Panc1 (cell line): ENCODE data around the gene HTATIP2. TPM values are rescaled to one million over a fixed set of nuclear protein-coding genes. Genes with fewer than 3 reads are reported as not detected.

Source experiments
- ATAC-seq: fragments of 200-7000 bp; cut with Tn5 transposase; 2 replicates; pipeline ENCODE4 v1.9.1; 2020; ENCODE audit warnings: mild to moderate bottlenecking, moderate library complexity
- BruUV-seq: library from RNA; stranded (reverse); fragments of 400-500 nt; replicated peaks from 2 replicates; lab custom pipeline; 2021; lab: Mats Ljungman, UMichigan
- CTCF ChIA-PET: fragments of 300-600 bp; sonication (Branson Sonifier 250); formaldehyde crosslinking; loops from one replicate; lab custom pipeline; 2022; ENCODE audit warnings: antibody characterized with exemption; lab: Charles Lee
- POLR2A ChIA-PET: fragments of 300-600 bp; sonication (Branson Sonifier 250); formaldehyde crosslinking; loops from one replicate; lab custom pipeline; 2022; ENCODE audit warnings: antibody characterized with exemption; lab: Charles Lee
- DNase-seq: peaks from one replicate; pipeline ENCODE4 v3.0.0-alpha.2; 2010; ENCODE audit warnings: low read depth, low spot score
- H3K27ac ChIP-seq: 2 replicates; pipeline ENCODE4 v1.5.1; 2011; ENCODE audit warnings: mild to moderate bottlenecking, low read length, inconsistent platforms
- H3K27me3 ChIP-seq: fragments of 200-500 bp; sonication (Bioruptor generic); 2 replicates; pipeline ENCODE4 v1.6.0; 2014; ENCODE audit warnings: low read length, inconsistent platforms; ENCODE audit not compliant: control insufficient read depth, insufficient read depth
- H3K36me3 ChIP-seq: fragments of 200-500 bp; sonication (Bioruptor generic); 2 replicates; pipeline ENCODE4 v1.5.1; 2014; ENCODE audit warnings: inconsistent platforms, mild to moderate bottlenecking, low read length, moderate library complexity; ENCODE audit not compliant: control insufficient read depth, insufficient read depth
- H3K4me1 ChIP-seq: 2 replicates; pipeline ENCODE4 v1.5.1; 2011; ENCODE audit warnings: inconsistent platforms, mild to moderate bottlenecking, low read length, moderate library complexity; ENCODE audit not compliant: control insufficient read depth, insufficient read depth
- H3K4me3 ChIP-seq, 2 experiments: 2 replicates each; pipeline ENCODE4 v1.5.1; 2011 to 2012; ENCODE audit warnings: low read depth in 2 of 2, low read length in 2 of 2, mild to moderate bottlenecking in 2 of 2, inconsistent platforms in 1 of 2, moderate library complexity in 1 of 2
- H3K9me3 ChIP-seq: fragments of 200-500 bp; sonication (Bioruptor generic); 2 replicates; pipeline ENCODE4 v1.5.1; 2014; ENCODE audit warnings: low read depth, mild to moderate bottlenecking, inconsistent platforms, low read length, moderate library complexity; ENCODE audit not compliant: control insufficient read depth, insufficient read depth
- CTCF ChIP-seq: fragments of 450-650 bp; IDR thresholded peaks from 2 replicates; pipeline ENCODE4 v1.5.1; 2017; ENCODE audit warnings: mild to moderate bottlenecking
- POLR2AphosphoS5 ChIP-seq: IDR thresholded peaks from 2 replicates; pipeline ENCODE4 v1.6.1; 2012; ENCODE audit warnings: mild to moderate bottlenecking, low read depth, low read length, moderate library complexity
- SIN3A ChIP-seq: IDR thresholded peaks from 2 replicates; pipeline ENCODE4 v1.6.1; 2012; ENCODE audit warnings: low read depth, mild to moderate bottlenecking, low read length, moderate library complexity, borderline replicate concordance; ENCODE audit not compliant: insufficient read depth
- TCF7L2 ChIP-seq: IDR thresholded peaks from 2 replicates; pipeline ENCODE4 v1.6.1; 2011; ENCODE audit warnings: mild to moderate bottlenecking, low read depth, low read length, inconsistent platforms
- in situ Hi-C: cut with HindIII; loops from 2 replicates; pipeline ENCODE4 v1.10.0; 2016; ENCODE audit warnings: low sequenced_read_pairs, low pct_unique_long_range_greater_than_20kb
- intact Hi-C: fragments of 100-400 bp; cut with micrococcal nuclease; formaldehyde crosslinking; loops from one replicate; pipeline ENCODE4 v1.10.0; 2022; ENCODE audit not compliant: unreplicated experiment
- total RNA-seq: library from RNA; stranded (reverse); gene quantifications from one replicate; pipeline ENCODE4 v1.2.1, GENCODE V29; 2021; ENCODE audit not compliant: unreplicated experiment
- TF ChIP-seq, protein P1 (sequence below), 2 experiments: IDR thresholded peaks; 2 replicates each; pipeline ENCODE4 v1.6.1; 2011 to 2012; ENCODE audit warnings: low read depth in 2 of 2, control low read depth in 1 of 2, low read length in 1 of 2, mild to moderate bottlenecking in 1 of 2, moderate library complexity in 1 of 2; ENCODE audit not compliant: insufficient read depth in 1 of 2

Gene HTATIP2
- total RNA-seq, 1 experiment from 2014 or later: 68.9 TPM

DNA sequence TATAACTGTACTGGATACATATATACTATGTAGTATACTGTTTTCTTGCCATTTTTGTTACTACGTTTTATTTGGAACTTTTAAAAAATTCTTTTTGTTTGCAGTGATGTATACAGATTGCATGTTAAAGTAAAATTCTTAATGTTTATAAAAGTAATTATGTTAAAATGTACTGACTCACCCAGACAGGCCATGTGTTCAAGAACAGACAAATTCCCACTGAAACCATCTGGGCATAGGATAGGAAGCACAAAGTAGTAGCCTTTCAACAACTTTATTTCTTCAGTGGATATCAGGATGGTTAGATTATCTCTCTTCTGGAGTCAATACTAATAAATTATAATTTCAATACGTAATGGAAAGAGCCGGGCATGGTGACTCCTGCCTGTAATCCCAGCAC, 43.8 kb downstream of the HTATIP2 start:
- Histone ChIP-seq H3K27me3 (no peaks in the 10 kb centered on the region), H3K4me3 (no peak overlapping the region), H3K9me3 (no peaks in the 10 kb centered on the region), H3K36me3 (peaks cover 41% of the 10 kb centered on the region), H3K4me1 (no peaks in the 10 kb centered on the region), H3K27ac (no peak overlapping the region)
- no peak for ATAC-seq
- ChIA-PET POLR2A (no interaction called here), CTCF (no interaction called here)
- in situ Hi-C loops (no loop called here), intact Hi-C loops (no loop called here)
- no peak for DNase-seq
- TF ChIP-seq TCF7L2 (no peak), POLR2AphosphoS5 (no peak), CTCF (no peak), SIN3A (no peak)
- TF ChIP-seq, protein P1, sequence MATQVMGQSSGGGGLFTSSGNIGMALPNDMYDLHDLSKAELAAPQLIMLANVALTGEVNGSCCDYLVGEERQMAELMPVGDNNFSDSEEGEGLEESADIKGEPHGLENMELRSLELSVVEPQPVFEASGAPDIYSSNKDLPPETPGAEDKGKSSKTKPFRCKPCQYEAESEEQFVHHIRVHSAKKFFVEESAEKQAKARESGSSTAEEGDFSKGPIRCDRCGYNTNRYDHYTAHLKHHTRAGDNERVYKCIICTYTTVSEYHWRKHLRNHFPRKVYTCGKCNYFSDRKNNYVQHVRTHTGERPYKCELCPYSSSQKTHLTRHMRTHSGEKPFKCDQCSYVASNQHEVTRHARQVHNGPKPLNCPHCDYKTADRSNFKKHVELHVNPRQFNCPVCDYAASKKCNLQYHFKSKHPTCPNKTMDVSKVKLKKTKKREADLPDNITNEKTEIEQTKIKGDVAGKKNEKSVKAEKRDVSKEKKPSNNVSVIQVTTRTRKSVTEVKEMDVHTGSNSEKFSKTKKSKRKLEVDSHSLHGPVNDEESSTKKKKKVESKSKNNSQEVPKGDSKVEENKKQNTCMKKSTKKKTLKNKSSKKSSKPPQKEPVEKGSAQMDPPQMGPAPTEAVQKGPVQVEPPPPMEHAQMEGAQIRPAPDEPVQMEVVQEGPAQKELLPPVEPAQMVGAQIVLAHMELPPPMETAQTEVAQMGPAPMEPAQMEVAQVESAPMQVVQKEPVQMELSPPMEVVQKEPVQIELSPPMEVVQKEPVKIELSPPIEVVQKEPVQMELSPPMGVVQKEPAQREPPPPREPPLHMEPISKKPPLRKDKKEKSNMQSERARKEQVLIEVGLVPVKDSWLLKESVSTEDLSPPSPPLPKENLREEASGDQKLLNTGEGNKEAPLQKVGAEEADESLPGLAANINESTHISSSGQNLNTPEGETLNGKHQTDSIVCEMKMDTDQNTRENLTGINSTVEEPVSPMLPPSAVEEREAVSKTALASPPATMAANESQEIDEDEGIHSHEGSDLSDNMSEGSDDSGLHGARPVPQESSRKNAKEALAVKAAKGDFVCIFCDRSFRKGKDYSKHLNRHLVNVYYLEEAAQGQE (IDR thresholded peaks at IDR 0.05; ENCODE audit: insufficient read depth in 1 of 2, low read depth in 2 of 2, low read length in 1 of 2): no peak
- BruUV-seq: no TSS peak

- in situ Hi-C loops: no loop called here
- no peak overlapping the region for H3K27ac ChIP-seq
- intact Hi-C loops: no loop called here
- no TSS peak for BruUV-seq
- POLR2A ChIA-PET: no interaction called here
- ATAC-seq (no peak), DNase-seq (no peak)
- no peaks in the 10 kb centered on the region for H3K9me3 ChIP-seq
- no peaks in the 10 kb centered on the region for H3K4me1 ChIP-seq
- peaks cover 21% of the 10 kb centered on the region for H3K36me3 ChIP-seq
- TF ChIP-seq, protein P1 (IDR thresholded peaks at IDR 0.05; ENCODE audit: insufficient read depth in 1 of 2, low read depth in 2 of 2, low read length in 1 of 2): no peak
- TF ChIP-seq CTCF: no peak
- no peak overlapping the region for H3K4me3 ChIP-seq
- CTCF ChIA-PET: no interaction called here
- H3K27me3 ChIP-seq: no peaks in the 10 kb centered on the region
Observed at GRCh38 chr11:20415432-20415831, 51.9 kb downstream of the HTATIP2 start.
